ENCODE results near the gene RPL28. TPM values are rescaled to one million over a fixed set of nuclear protein-coding genes. Genes with fewer than 3 reads are reported as not detected.
A peak's percentile ranks its signal among the peaks of the same experiment; 100 is the strongest.

RPL28 gene
- total and polyA plus RNA-seq, 2 of the 13 experiments (the other 11 are each of a cell fraction or from before 2014, with no cell fraction given) = 105 to 420 TPM

- TF ChIP-seq NR1H2 (CRISPR knock-in tag; IDR thresholded peaks at IDR 0.05; ENCODE audit: borderline replicate concordance, low read depth) (no peak), ZNF101 (CRISPR knock-in tag; IDR thresholded peaks at IDR 0.05; ENCODE audit: borderline replicate concordance, low read depth) (no peak), MZF1 (CRISPR knock-in tag; IDR thresholded peaks at IDR 0.05; ENCODE audit: borderline replicate concordance) (no peak), KAT8 (CRISPR knock-in tag; IDR thresholded peaks at IDR 0.05) (peak; percentile 62), MAFF (IDR thresholded peaks at IDR 0.05; ENCODE audit: low read depth, low read length) (no peak), ZBTB26 (CRISPR knock-in tag; IDR thresholded peaks at IDR 0.05; ENCODE audit: borderline replicate concordance) (no peak), TCF7 (IDR thresholded peaks at IDR 0.05; ENCODE audit: low read depth) (no peak), NFE2 (CRISPR knock-in tag; IDR thresholded peaks at IDR 0.05) (no peak), KLF15 (CRISPR knock-in tag; IDR thresholded peaks at IDR 0.05; ENCODE audit: borderline replicate concordance) (no peak; the same call in 1 of the 2 replicates), KDM2A (CRISPR knock-in tag; IDR thresholded peaks at IDR 0.05; ENCODE audit: borderline replicate concordance, low read depth) (peak; percentile 83), ZBTB44 (CRISPR knock-in tag; IDR thresholded peaks at IDR 0.05) (no peak; the same call in 1 of the 2 replicates), IRF1 (CRISPR knock-in tag; IDR thresholded peaks at IDR 0.05; ENCODE audit: low read depth) (no peak), ATF4 (CRISPR knock-in tag; IDR thresholded peaks at IDR 0.05) (peak in 1 of 2 experiments; percentile 76; a peak in 2 of 4 replicates), ZNF609 (CRISPR knock-in tag; IDR thresholded peaks at IDR 0.05; ENCODE audit: borderline replicate concordance) (no peak), RFX1 (IDR thresholded peaks at IDR 0.05) (no peak), ZNF557 (CRISPR knock-in tag; IDR thresholded peaks at IDR 0.05) (no peak), ZNF460 (CRISPR knock-in tag; IDR thresholded peaks at IDR 0.05; ENCODE audit: borderline replicate concordance) (no peak), AHR (CRISPR knock-in tag; IDR thresholded peaks at IDR 0.05) (no peak), ZNF570 (CRISPR knock-in tag; IDR thresholded peaks at IDR 0.05; ENCODE audit: borderline replicate concordance) (0 out of 2 replicates have a peak, but pooled peaks have one; percentile 63), SNRNP70 (IDR thresholded peaks at IDR 0.05; ENCODE audit: low read depth, low read length) (no peak)
Measured at GRCh38 chr19:55407800-55408532, 22.2 kb downstream of the RPL28 start (continued).

Data from HepG2 (cell line).